AG20443 (cell line): ENCODE results near the gene HSP90B1.

ENCODE experiments used
- DNase-seq: peaks from one replicate; pipeline ENCODE4 v3.0.0; 2012; ENCODE audit warnings: low spot score, mixed read lengths

Gene HSP90B1

DNA sequence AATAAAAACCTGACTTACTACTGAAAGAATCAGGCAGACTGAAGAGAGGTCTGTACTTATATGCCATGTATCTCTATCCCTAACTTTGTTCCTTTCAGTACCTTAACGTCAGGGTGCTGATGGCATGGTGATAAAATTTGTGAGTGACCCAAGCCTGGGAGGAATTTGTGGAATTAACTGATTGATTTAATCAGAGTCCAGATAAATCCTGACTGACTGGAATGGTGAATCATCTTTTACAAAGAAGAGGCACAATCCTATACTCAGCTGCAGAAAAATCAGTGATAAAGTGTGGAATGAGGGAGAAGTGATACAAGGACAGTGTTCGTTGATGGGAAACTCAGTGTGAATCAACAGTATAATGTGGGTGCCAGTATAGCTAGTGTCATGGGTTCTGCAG, 39.2 kb downstream of the HSP90B1 start:
- DNase-seq = peak; percentile 14

DNA sequence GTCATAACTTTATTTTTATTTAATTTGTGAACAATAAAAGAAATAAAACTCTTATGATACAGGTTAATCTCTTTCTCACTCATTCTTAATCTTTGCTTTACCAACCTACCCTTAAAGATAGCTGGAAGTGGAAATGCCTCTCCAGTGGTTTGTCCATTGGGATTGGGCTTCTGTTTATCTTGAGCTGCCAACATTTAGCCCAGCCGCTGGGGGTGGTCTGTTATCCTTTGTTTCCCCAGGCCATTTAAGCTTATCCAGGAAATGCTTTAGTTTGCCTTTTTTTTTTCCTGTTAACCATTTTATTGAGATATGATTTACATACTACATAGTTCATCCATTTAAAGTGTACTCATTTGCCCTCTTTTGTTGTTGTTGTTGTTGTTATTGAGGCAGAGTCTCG, 43.7 kb downstream of the HSP90B1 start:
- no peak for DNase-seq

DNA sequence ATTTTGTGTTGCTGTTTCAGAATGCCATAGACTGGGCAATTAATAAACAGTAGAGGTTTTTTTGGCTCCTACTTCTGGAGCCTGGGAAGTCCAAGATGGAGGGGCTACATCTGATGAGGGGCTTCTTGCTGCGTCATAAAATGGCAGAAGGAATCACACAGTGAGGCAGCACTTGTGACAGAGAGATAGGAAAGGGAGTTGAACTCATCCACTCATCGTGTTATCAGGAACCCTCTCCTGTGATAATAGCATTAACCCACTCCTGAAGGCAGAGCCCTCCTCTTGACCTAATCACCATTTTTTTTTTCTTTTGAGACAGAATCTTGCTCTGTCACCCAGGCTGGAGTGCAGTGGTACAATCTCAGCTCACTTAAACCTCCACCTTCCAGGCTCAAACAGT, 45.2 kb downstream of the HSP90B1 start:
- no peak for DNase-seq

DNA sequence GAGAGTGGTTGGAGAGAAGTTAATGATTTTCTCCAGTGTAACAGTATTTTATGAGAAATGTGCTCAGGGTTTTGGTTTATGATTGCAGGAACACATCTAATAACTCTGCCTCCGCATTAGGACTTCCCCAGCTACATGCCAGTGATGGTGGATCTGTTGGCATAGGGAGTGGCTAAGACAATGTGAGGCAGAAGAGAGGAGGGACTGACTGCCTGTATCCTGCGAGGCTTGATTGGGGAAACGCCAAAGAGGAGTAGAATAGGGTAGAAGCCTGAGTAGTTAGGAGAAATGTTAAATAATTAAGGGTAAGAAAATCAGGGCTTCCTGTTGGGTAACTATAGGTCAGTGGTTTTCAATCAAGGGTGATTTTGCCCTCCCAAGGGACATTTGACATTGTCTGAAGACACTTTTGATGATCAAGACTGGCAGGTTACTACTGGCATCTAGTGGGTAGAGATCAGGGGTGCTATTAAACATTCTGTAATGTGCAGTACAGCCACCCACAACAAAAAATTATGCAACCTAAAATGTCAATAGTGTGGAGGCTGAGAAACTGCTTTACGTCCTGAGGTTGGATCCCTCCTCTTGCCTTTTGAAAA, 48.3 kb downstream of the HSP90B1 start:
- DNase-seq = no peak

DNA sequence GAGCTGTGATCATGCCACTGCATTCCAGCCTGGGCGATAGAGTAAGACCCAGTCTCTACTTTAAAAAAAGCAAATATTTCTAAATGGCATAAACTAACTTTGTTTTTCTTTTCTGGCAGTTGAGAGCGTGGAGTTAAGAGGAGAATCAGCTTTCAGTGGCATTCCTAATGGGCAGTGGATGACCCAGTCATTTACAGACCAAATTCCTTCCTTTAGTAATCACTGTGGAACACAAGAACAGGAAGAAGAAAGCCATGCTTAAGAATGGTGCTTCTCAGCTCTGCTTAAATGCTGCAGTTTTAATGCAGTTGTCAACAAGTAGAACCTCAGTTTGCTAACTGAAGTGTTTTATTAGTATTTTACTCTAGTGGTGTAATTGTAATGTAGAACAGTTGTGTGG, 56.6 kb downstream of the HSP90B1 start:
- DNase-seq = peak; percentile 44

DNA sequence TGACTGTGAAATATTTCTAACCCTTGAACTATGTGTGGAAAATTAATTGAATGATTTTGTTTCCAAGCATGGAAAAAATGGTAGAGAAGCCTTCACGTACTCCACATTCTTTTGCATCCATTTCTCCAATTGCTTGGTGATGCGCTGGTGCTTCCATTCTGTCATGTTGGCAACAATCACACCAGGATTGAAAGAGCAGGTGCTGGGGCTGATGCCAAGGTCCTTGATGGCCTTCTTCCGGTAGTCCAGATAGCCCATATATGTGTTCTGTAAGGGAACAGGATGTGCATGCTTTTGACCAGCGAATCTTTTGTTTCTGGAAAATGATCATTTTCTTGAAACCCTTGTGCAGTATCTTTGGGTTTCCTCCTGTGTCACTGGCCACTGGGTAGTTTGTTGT, 64.0 kb downstream of the HSP90B1 start:
- no peak for DNase-seq

DNA sequence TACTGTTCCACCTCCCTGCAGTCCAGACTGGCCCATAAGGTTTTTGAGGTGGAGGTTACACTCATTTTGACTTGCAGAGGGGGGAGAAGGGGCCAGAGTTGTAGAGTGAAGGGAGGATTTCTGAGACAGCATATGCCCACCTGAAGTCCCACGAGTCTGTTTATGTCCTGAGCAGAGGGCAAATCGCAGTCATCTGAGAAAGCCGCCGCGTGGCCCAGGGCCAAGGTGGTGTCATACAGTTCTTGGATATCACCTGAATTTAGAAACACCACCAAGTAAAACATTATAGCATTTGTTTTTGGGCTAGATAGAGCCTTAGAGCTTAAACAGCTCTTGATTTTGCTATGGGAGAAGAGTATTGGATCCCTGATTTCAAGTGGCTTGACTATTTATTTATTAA, 66.4 kb downstream of the HSP90B1 start:
- DNase-seq = no peak

DNA sequence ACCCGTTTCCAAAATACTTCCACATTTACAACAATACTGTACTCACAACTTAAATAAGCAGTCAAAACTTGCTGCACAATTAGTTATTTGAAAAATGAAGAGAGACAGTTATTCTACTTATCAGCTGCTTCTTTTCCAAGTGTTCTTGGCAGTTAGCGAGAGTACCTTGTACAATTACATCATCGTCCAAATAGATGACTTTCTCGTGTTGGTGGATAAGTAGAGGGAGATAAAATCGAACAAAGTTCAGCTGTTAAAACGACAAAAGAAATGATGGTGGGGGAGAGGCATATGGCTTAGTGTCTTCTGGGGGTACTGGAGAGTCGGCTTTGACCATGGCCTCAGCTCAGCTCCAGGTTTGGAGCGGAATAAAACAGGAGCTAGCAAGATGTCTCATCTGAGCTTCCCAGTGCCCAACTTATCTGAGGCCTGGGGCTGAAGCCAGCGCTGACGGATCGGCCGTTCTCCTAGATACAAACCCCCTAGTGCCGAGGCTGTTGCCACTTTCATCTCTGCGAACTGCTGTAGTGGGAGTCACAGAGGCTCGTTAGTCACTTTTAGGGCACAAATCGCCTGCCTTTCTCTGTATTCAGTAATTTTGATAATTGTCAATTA, 67.2 kb downstream of the HSP90B1 start:
- DNase-seq = no peak
